Eye (tissue), 1 donor: ENCODE data around the gene KANSL1.
"Not testable (repeated sequence)": the region's sequence is repeated elsewhere in the genome, so short reads cannot be mapped to it uniquely, and the experiment has no call there.

Experiments used
- DNase-seq: peaks from one replicate; pipeline ENCODE4 v3.0.0-alpha.2; 2015

The KANSL1 gene

DNA sequence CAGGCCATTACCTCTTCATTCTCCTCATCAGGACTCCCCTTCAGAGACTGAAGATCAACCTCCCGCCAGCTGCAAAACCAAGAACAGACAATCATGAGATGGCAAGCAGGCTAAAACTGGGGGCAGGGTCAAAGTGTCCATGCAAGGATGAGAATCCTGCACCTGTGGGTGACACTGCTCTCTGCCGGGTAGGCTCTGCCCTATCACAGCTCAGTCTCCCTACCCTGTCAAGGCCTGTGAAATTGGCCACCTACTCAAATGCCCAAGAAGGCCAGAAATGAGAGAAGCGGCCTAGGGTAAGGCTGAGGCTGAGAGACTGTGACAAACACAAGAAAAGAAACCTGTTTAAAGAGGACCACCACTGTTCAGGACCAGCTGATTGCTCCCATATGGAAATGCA, 159.8 kb downstream of the KANSL1 start:
- DNase-seq, result no peak

DNA sequence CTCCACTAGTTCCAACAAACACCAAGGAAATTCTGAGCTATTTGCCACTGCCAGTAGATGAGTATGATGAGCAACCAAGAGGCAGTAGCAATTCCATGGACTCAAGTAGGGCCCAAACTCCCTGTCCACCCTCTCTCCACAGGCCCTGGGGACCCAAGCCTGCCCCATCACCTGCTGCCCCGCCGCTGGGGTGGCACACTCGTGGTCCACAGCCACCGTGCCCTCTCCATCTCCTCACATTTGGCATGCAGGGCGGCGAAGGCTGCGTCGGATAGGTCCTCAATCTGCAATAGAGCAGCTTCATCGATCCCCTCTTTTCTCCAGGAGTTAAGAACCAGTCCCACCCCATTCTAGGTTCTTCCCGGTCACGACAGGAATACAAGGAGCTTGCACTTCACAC, 160.3 kb downstream of the KANSL1 start:
- DNase-seq, result no peak

DNA sequence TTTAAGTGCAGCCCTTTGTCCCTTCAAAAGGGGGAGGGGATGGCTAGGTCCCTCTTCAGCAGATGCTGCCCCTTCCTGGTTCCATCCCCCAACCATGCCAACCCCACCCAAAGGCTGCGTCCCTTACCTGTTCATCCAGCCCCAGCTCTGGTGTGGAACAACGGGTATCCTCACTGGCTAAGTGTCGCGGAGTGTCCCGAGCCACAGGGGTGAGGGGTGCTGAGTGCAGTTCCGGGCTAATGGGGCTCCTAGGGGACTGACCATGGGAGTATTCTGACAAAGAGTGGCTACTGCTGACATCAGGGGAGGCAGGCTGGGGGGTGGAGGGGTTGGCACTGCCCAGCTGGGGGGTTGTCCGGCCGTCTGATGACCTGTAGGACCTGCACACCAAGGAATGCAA, 161.3 kb downstream of the KANSL1 start:
- DNase-seq, result no peak

DNA sequence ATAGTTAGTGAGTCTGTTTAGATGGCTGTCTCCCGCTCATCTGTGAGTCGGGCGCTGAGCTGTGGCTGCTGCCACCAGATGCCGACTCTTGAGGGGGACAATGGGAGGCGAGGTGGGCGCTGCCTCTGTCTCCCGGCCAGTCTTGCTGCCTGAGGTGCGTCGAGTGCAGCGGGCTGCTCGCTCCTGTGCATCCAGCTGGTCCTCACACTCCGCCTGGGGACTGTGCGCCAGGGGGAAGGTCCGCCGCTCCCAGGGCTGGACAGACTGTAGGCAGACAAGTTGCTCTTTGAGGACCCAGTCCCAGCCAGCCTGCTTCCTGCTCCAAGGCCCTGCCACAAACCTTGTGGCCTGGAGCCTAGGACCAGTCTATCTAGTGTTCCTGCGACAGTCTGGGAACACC, 161.8 kb downstream of the KANSL1 start:
- DNase-seq, result no peak

DNA sequence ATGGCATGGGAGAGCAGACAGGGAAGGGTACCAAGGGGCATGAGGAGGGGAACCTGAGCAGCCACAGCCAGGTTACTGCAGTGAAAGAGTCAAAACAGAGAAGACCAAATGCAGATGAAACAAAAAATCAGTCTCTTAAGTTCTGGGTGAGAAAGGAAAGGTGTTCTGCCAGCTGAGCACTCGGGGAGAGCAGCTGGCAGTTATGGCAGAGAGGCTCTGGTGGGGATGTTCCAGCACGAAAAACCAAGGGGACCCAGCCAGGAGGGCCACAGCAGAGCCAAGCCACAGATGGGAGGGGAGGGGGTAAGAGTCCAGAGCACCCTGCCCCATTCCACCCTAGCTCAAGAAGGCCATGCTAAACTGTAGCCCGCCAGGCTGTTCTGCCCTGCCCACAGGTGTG, 162.5 kb downstream of the KANSL1 start:
- DNase-seq, result no peak

DNA sequence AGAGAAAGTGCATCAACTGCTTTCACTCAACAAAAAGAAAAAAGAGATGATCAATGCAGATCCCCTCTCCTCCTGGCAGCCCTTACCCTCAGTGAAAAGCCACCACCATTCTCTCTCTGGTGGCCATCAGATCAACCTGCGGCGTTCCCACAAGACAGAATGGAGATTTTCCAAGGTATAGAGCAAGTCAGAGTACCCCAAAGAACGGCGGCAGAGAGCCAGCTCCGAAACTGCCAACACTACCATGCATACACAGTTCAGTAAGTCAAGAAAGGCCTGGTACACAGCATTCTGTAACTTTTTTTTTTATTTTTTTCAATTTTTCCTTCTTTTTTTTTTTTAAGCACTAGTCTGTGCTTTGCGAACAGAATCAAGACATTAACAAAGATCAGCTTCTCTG, 163.6 kb downstream of the KANSL1 start:
- DNase-seq, result no peak

DNA sequence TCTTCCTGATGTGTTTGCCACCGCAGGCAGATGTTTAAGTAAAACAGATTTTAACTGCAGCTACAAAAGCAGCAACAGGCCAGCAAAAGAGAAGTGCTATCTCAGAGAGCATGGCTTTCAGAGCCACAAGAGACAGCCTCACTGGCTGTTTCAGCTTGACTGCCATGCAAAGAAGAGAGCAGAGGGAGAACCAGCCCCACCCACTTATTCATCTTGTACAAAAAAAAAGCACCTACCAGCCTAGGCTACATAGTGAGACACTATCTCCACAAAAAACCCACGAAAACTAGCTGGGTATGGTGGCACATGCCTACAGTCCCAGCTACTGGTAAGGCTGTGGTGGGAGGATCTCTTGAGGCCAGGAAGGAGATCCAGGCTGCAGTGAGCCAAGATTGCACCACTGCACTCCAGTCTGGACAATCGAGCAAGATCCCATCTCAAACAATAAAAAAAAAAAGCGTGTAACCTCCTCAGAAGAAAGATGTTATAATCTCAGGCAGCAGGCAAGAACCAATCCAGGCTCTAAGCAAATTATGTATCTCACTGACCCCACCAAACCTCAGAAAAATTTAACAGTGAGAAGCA, 164.2 kb downstream of the KANSL1 start:
- no peak for DNase-seq

DNA sequence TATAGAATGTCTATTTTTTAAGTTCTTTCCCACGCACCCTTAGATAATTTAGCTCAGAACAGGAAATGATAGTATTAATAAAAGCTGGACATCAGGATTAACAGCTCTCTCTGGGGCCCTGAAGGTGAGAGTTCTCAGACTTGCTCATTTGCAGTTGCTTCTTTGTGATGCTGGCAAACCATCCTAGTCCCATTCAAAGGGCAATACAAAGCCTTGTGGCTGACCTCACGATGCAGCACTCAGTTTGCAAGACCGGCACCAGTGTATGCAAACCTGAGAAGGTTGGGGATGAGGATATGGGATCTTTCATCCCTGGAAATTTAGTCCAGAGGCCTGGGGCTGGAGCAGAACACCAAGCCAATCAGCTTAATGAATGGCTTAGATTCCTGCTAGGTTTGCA, 164.9 kb downstream of the KANSL1 start:
- DNase-seq, result no peak

DNA sequence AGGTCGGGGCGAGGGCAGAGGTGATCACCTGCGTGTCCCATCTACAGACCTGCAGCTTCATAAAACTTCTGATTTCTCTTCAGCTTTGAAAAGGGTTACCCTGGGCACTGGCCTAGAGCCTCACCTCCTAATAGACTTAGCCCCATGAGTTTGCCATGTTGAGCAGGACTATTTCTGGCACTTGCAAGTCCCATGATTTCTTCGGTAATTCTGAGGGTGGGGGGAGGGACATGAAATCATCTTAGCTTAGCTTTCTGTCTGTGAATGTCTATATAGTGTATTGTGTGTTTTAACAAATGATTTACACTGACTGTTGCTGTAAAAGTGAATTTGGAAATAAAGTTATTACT, 165.3 kb downstream of the KANSL1 start:
- no peak for DNase-seq

DNA sequence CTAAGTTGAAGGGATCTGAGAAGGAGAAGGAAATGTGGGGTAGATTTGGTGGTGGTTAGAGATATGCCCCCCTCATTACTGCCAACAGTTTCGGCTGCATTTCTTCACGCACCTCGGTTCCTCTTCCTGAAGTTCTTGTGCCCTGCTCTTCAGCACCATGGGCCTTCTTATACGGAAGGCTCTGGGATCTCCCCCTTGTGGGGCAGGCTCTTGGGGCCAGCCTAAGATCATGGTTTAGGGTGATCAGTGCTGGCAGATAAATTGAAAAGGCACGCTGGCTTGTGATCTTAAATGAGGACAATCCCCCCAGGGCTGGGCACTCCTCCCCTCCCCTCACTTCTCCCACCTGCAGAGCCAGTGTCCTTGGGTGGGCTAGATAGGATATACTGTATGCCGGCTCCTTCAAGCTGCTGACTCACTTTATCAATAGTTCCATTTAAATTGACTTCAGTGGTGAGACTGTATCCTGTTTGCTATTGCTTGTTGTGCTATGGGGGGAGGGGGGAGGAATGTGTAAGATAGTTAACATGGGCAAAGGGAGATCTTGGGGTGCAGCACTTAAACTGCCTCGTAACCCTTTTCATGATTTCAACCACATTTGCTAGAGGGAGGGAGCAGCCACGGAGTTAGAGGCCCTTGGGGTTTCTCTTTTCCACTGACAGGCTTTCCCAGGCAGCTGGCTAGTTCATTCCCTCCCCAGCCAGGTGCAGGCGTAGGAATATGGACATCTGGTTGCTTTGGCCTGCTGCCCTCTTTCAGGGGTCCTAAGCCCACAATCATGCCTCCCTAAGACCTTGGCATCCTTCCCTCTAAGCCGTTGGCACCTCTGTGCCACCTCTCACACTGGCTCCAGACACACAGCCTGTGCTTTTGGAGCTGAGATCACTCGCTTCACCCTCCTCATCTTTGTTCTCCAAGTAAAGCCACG, 165.9 kb downstream of the KANSL1 start:
- no peak for DNase-seq

DNA sequence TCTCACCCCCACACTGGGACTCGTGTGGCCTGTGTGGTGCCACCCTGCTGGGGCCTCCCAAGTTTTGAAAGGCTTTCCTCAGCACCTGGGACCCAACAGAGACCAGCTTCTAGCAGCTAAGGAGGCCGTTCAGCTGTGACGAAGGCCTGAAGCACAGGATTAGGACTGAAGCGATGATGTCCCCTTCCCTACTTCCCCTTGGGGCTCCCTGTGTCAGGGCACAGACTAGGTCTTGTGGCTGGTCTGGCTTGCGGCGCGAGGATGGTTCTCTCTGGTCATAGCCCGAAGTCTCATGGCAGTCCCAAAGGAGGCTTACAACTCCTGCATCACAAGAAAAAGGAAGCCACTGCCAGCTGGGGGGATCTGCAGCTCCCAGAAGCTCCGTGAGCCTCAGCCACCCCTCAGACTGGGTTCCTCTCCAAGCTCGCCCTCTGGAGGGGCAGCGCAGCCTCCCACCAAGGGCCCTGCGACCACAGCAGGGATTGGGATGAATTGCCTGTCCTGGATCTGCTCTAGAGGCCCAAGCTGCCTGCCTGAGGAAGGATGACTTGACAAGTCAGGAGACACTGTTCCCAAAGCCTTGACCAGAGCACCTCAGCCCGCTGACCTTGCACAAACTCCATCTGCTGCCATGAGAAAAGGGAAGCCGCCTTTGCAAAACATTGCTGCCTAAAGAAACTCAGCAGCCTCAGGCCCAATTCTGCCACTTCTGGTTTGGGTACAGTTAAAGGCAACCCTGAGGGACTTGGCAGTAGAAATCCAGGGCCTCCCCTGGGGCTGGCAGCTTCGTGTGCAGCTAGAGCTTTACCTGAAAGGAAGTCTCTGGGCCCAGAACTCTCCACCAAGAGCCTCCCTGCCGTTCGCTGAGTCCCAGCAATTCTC, 166.8 kb downstream of the KANSL1 start:
- DNase-seq, result no peak

DNA sequence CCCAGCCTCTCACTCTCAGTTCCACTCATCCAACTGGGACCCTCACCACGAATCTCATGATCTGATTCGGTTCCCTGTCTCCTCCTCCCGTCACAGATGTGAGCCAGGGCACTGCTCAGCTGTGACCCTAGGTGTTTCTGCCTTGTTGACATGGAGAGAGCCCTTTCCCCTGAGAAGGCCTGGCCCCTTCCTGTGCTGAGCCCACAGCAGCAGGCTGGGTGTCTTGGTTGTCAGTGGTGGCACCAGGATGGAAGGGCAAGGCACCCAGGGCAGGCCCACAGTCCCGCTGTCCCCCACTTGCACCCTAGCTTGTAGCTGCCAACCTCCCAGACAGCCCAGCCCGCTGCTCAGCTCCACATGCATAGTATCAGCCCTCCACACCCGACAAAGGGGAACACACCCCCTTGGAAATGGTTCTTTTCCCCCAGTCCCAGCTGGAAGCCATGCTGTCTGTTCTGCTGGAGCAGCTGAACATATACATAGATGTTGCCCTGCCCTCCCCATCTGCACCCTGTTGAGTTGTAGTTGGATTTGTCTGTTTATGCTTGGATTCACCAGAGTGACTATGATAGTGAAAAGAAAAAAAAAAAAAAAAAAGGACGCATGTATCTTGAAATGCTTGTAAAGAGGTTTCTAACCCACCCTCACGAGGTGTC, 167.6 kb downstream of the KANSL1 start:
- DNase-seq, result no peak

DNA sequence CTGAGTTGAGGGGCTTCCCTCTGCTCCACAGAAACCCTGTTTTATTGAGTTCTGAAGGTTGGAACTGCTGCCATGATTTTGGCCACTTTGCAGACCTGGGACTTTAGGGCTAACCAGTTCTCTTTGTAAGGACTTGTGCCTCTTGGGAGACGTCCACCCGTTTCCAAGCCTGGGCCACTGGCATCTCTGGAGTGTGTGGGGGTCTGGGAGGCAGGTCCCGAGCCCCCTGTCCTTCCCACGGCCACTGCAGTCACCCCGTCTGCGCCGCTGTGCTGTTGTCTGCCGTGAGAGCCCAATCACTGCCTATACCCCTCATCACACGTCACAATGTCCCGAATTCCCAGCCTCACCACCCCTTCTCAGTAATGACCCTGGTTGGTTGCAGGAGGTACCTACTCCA, 168.2 kb downstream of the KANSL1 start:
- DNase-seq, result no peak

DNA sequence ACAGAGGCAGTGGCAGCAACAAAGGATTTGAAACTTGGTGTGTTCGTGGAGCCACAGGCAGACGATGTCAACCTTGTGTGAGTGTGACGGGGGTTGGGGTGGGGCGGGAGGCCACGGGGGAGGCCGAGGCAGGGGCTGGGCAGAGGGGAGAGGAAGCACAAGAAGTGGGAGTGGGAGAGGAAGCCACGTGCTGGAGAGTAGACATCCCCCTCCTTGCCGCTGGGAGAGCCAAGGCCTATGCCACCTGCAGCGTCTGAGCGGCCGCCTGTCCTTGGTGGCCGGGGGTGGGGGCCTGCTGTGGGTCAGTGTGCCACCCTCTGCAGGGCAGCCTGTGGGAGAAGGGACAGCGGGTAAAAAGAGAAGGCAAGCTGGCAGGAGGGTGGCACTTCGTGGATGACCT, 168.6 kb downstream of the KANSL1 start:
- DNase-seq, result no peak

DNA sequence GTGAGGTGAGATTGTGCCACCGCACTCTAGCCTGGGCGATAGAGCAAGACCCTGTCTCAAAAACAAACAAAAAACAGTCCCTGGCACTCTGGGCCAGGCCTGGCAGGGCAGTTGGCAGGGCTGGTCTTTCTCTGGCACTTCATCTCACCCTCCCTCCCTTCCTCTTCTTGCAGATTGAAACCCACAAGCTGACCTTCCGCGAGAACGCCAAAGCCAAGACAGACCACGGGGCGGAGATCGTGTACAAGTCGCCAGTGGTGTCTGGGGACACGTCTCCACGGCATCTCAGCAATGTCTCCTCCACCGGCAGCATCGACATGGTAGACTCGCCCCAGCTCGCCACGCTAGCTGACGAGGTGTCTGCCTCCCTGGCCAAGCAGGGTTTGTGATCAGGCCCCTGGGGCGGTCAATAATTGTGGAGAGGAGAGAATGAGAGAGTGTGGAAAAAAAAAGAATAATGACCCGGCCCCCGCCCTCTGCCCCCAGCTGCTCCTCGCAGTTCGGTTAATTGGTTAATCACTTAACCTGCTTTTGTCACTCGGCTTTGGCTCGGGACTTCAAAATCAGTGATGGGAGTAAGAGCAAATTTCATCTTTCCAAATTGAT, 169.3 kb downstream of the KANSL1 start:
- DNase-seq, result peak; percentile 37

DNA sequence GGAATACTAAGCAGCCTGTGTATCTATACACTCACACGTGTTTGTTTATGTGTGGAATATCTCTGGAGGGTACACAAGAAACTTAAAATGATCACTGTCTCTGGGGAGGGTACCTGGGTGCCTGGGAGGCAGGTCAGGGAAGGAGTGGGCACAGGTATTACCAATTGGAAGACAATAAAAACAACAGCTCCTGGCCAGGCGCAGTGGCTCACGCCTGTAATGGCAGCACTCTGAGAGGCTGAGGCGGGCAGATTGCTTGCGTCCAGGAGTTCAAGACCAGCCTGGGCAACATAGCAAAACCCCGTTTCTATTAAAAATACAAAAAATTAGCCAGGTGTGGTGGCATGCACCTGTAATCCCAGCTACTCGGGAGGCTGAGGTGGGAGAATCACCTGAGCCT, 169.9 kb downstream of the KANSL1 start:
- DNase-seq, result not testable (repeated sequence)

DNA sequence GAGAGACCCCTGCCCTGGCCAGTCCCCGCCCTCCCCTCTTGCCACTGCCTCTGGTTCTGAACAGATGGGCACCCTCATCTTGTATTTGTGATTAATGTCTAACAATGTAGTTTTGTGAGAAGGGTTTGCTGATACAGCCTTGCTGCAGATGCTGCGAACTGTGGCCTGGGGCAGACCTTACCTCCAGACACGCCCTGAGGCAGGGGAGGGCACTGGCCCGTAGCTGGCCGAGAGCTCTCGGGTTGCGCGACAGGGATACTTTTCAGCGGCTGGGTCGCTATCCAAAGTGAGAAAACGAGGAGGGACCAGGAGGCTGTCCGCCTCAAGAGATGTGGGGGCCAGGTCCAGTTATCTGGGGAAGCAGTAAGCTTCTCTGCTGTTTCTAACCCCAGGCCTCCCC, 172.2 kb downstream of the KANSL1 start:
- no peak for DNase-seq

DNA sequence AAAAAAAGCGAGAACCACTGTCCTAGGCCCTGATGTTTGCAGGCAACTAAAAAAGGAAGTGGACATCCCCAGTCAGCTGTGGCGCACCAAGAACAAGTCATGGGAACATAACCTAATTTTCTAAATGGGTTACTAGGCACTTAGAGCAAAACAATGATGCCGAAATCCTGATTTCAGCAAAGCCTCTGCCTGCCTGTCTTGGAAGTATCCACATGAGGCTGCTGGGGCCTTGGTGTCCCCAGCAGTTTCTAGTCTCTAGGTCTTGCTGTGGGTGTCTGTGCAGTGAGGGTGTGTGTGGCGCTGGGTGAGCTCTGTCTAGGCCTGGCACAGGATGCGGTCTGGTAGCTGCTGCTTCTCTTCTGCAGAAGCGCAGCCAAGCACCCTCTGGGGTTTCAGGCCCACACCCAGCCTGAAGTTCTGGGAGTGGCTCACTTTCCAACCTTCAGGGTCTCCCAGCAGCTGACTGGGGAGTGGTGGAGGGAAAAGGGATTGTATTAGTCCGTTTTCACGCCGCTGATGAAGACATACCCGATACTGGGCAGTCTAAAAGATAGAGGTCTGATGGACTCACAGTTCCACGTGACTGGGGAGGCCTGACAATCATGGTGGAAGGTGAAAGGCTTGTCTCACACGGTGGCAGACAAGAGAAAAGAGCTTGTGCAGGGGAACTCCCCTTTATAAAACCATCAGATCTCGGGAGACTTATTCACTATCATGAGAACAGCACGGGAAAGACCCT, 173.0 kb downstream of the KANSL1 start:
- no peak for DNase-seq

DNA sequence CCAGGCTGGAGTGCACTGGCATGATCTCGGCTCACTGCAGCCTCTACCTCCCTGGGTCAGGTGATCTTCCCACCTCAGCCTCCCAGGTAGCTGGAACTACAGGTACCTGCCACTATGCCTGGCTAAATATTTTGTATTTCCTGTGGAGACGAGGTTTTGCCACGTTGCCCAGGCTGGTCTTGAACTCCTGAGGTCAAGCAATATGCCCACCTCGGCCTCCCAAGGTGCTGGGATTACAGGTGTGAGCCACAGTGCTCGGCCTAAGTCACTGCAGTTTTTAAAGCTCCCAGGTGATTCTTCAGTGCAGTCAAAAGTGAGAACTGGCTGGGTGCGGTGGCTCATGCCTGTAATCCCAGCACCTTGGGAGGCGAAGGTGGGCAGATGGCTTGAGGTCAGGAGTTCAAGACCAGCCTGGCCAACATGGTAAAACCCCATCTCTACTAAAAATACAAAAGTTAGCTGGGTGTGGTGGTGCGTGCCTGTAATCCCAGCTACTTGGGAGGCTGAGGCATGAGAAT, 173.8 kb downstream of the KANSL1 start:
- not testable (repeated sequence) for DNase-seq

DNA sequence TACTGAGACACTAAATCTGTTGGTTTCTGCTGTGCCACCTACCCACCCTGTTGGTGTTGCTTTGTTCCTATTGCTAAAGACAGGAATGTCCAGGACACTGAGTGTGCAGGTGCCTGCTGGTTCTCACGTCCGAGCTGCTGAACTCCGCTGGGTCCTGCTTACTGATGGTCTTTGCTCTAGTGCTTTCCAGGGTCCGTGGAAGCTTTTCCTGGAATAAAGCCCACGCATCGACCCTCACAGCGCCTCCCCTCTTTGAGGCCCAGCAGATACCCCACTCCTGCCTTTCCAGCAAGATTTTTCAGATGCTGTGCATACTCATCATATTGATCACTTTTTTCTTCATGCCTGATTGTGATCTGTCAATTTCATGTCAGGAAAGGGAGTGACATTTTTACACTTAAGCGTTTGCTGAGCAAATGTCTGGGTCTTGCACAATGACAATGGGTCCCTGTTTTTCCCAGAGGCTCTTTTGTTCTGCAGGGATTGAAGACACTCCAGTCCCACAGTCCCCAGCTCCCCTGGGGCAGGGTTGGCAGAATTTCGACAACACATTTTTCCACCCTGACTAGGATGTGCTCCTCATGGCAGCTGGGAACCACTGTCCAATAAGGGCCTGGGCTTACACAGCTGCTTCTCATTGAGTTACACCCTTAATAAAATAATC, 179.6 kb downstream of the KANSL1 start:
- peak; percentile 74 for DNase-seq

DNA sequence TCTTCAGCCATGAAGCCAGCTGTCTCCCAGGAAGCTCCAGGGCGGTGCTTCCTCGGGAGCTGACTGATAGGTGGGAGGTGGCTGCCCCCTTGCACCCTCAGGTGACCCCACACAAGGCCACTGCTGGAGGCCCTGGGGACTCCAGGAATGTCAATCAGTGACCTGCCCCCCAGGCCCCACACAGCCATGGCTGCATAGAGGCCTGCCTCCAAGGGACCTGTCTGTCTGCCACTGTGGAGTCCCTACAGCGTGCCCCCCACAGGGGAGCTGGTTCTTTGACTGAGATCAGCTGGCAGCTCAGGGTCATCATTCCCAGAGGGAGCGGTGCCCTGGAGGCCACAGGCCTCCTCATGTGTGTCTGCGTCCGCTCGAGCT, 180.1 kb downstream of the KANSL1 start:
- DNase-seq, result no peak
